ENCODE results near the gene CD177. TPM values are rescaled to one million over a fixed set of nuclear protein-coding genes. Genes with fewer than 3 reads are reported as not detected.
"Not testable (repeated sequence)": the region's sequence is repeated elsewhere in the genome, so short reads cannot be mapped to it uniquely, and the experiment has no call there.

CD177 gene
- total RNA-seq, 1 donor from 2014 or later: 2.6 TPM

- no peak for DNase-seq (ENCODE audit: low read depth in 2 of 2)
Measured at GRCh38 chr19:43380771-43381386, 27.4 kb downstream of the CD177 start.

- DNase-seq (ENCODE audit: low read depth in 2 of 2): peak in 1 of 2 donors; percentile 29
Measured at GRCh38 chr19:43382586-43383216, 29.2 kb downstream of the CD177 start.

- not testable (repeated sequence) for DNase-seq (ENCODE audit: low read depth in 2 of 2)
Measured at GRCh38 chr19:43383254-43383653, 29.8 kb downstream of the CD177 start.

- not testable (repeated sequence) for DNase-seq (ENCODE audit: low read depth in 2 of 2)
Measured at GRCh38 chr19:43383759-43384158, 30.3 kb downstream of the CD177 start.

GRCh38 chr19:43390903-43391551, 37.5 kb downstream of the CD177 start:
- DNase-seq (ENCODE audit: low read depth in 2 of 2): peak in 1 of 2 donors; percentile 29

- DNase-seq (ENCODE audit: low read depth in 2 of 2): not testable (repeated sequence)
Measured at GRCh38 chr19:43391552-43391935, 38.1 kb downstream of the CD177 start.

- DNase-seq (ENCODE audit: low read depth in 2 of 2): not testable (repeated sequence)
Measured at GRCh38 chr19:43393501-43393900, 40.0 kb downstream of the CD177 start.

- DNase-seq (ENCODE audit: low read depth in 2 of 2): no peak
Measured at GRCh38 chr19:43395561-43395960, 42.1 kb downstream of the CD177 start.

- no peak for DNase-seq (ENCODE audit: low read depth in 2 of 2)
Measured at GRCh38 chr19:43406297-43406696, 52.8 kb downstream of the CD177 start.

GRCh38 chr19:43407416-43408005, 54.0 kb downstream of the CD177 start:
- DNase-seq (ENCODE audit: low read depth in 2 of 2): no peak

GRCh38 chr19:43408043-43408442, 54.6 kb downstream of the CD177 start:
- DNase-seq (ENCODE audit: low read depth in 2 of 2): no peak

- DNase-seq (ENCODE audit: low read depth in 2 of 2): no peak
Measured at GRCh38 chr19:43409415-43409814, 55.9 kb downstream of the CD177 start.

GRCh38 chr19:43412441-43412840, 59.0 kb downstream of the CD177 start:
- no peak for DNase-seq (ENCODE audit: low read depth in 2 of 2)

Other genes with a start within 250 kb of the CD177 start
- gene PSG5, start 167.2 kb upstream of the CD177 start, total RNA-seq: not detected in 2 replicates
- gene PSG4, start 148.0 kb upstream of the CD177 start, total RNA-seq: 0.40 TPM in 1 of 2 replicates, not detected in the other
- gene PSG9, start 84.2 kb upstream of the CD177 start, total RNA-seq: not detected in 2 replicates
- not detected in 2 replicates for gene TEX101, start 61.2 kb downstream of the CD177 start, total RNA-seq
- gene LYPD3, start 111.9 kb downstream of the CD177 start, total RNA-seq: 0.22 and 0.79 TPM in 2 replicates
- gene PHLDB3, start 151.1 kb downstream of the CD177 start, total RNA-seq: 23.1 and 79.8 TPM in 2 replicates
- 106 and 137 TPM in 2 replicates for gene ETHE1, start 173.5 kb downstream of the CD177 start, total RNA-seq
- 0.20 and 0.22 TPM in 2 replicates for gene ZNF575, start 179.5 kb downstream of the CD177 start, total RNA-seq
- 10.7 and 14.6 TPM in 2 replicates for gene XRCC1, start 221.8 kb downstream of the CD177 start, total RNA-seq
- 1.1 and 4.6 TPM in 2 replicates for gene PINLYP, start 222.1 kb downstream of the CD177 start, total RNA-seq
- gene IRGQ, start 242.4 kb downstream of the CD177 start, total RNA-seq: 19.2 and 29.0 TPM in 2 replicates
- gene ZNF576, start 242.9 kb downstream of the CD177 start, total RNA-seq: 5.9 and 9.1 TPM in 2 replicates

Measured in lung microvascular endothelial cell (primary cell).